Measurements from ENCODE around the gene PGS1.
"Not testable (repeated sequence)": the region's sequence is repeated elsewhere in the genome, so short reads cannot be mapped to it uniquely, and the experiment has no call there.

The PGS1 gene

GRCh38 chr17:78450696-78451345, 72.4 kb downstream of the PGS1 start:
- no peak for DNase-seq

GRCh38 chr17:78451753-78452152, 73.3 kb downstream of the PGS1 start:
- no peak for DNase-seq

GRCh38 chr17:78454346-78454745, 75.9 kb downstream of the PGS1 start:
- no peak for DNase-seq

GRCh38 chr17:78458091-78458490, 79.6 kb downstream of the PGS1 start:
- no peak for DNase-seq

- no peak for DNase-seq
Measured at GRCh38 chr17:78458736-78459335, 80.4 kb downstream of the PGS1 start.

- no peak for DNase-seq
Measured at GRCh38 chr17:78459696-78460095, 81.2 kb downstream of the PGS1 start.

GRCh38 chr17:78460176-78460675, 81.8 kb downstream of the PGS1 start:
- DNase-seq, result no peak

- DNase-seq, result no peak
Measured at GRCh38 chr17:78460951-78461798, 82.7 kb downstream of the PGS1 start.

- DNase-seq, result no peak
Measured at GRCh38 chr17:78461799-78462053, 83.3 kb downstream of the PGS1 start.

GRCh38 chr17:78462148-78462547, 83.7 kb downstream of the PGS1 start:
- no peak for DNase-seq

- DNase-seq, result not testable (repeated sequence)
Measured at GRCh38 chr17:78466109-78466785, 87.8 kb downstream of the PGS1 start.

GRCh38 chr17:78466786-78467715, 88.6 kb downstream of the PGS1 start:
- no peak for DNase-seq

GRCh38 chr17:78468366-78468765, 89.9 kb downstream of the PGS1 start:
- no peak for DNase-seq

- no peak for DNase-seq
Measured at GRCh38 chr17:78469443-78469842, 91.0 kb downstream of the PGS1 start.

- DNase-seq, result no peak
Measured at GRCh38 chr17:78471635-78472034, 93.2 kb downstream of the PGS1 start.

- DNase-seq, result no peak
Measured at GRCh38 chr17:78472035-78472905, 93.8 kb downstream of the PGS1 start.

GRCh38 chr17:78473951-78474613, 95.6 kb downstream of the PGS1 start:
- no peak for DNase-seq
